Prostate gland (tissue), 2 donors: ENCODE data around the gene RBPJ.

Source experiments
- POLR2A ChIP-seq: fragments of 450-650 bp; IDR thresholded peaks from one replicate; pipeline ENCODE4 v1.6.1; 2016; ENCODE audit warnings: antibody characterized with exemption, mild to moderate bottlenecking
- TF ChIP-seq, protein P1 (sequence below), 4 experiments: fragments of 200-600 bp in 2 of 4; fragments of 450-650 bp in 2 of 4; sonication (generic) in 2 of 4; IDR thresholded peaks; 1 replicate in 3 of 4; 2 replicates in 1 of 4; pipeline ENCODE4 v1.5.1; 2016 to 2019; ENCODE audit warnings: antibody characterized with exemption in 4 of 4, mild to moderate bottlenecking in 2 of 4, moderate library complexity in 2 of 4

DNA sequence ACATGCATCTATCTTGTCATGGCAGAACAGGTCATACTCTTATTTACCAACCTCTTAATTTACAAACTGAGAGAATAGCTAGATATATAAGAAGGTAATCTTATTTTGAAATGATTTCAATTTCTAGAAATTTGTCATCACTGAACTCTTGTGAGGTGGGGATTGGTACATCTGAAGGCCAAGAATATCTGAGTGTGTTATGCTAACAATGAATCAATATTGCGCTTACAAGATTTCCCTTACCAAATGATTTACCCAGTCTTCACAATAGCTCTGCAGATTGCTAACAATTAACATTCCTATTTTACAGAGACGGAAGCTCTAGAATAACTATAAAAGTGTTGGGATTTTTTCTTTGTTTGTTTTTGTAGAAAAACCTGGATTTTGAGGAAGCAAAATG lies 48.3 kb downstream of the RBPJ start:
- TF ChIP-seq, protein P1, sequence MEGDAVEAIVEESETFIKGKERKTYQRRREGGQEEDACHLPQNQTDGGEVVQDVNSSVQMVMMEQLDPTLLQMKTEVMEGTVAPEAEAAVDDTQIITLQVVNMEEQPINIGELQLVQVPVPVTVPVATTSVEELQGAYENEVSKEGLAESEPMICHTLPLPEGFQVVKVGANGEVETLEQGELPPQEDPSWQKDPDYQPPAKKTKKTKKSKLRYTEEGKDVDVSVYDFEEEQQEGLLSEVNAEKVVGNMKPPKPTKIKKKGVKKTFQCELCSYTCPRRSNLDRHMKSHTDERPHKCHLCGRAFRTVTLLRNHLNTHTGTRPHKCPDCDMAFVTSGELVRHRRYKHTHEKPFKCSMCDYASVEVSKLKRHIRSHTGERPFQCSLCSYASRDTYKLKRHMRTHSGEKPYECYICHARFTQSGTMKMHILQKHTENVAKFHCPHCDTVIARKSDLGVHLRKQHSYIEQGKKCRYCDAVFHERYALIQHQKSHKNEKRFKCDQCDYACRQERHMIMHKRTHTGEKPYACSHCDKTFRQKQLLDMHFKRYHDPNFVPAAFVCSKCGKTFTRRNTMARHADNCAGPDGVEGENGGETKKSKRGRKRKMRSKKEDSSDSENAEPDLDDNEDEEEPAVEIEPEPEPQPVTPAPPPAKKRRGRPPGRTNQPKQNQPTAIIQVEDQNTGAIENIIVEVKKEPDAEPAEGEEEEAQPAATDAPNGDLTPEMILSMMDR (IDR thresholded peaks at IDR 0.05), result no peak
- TF ChIP-seq POLR2A, result no peak
